ENCODE measurements around the gene EFNB1.
"Not testable (repeated sequence)": the region's sequence is repeated elsewhere in the genome, so short reads cannot be mapped to it uniquely, and the experiment has no call there.

Gene EFNB1

DNA sequence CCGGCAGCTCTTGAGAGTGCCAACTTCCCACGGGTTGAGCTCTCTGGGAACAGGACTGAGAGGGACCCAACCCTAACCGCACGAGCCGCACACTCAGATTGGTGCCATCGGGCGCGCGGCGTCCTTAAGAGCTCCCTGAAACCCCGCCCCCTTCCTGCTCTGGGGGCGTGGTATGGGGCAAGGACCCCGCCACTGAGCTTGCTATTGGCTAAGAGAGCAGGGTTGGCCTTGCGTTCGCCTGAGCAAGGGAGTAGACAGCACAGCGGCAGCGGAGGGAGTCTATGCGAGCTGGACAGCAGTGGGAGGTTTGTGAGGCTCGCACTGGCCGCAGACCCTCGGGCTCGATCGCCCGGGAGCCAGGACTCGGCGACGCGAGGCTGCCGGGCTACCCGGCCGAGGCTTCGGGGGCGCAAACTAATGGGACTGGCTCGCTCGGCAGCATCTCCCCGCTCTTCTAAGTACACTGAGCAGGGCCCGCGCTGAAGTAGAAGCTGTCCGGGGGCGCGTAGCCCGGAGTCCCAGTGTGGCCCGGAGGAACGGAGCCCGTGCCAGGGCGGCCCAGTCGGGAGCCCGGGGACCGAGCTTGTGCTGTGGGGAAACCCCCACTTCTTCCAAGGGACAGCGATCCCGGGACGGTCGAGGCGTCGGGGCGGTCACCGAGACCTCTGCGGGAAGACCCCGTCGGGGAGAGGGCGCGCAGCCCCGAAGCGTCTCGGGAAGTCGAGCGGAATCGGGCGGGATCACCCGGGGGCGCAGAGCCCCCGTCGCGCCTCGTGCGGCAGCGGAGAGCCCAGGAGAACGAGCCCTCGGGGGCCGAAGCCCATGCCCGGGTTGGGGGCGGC, at the start of gene EFNB1:
EFNB1 (plus strand) TSS at position 282 of the 842 bp plus-strand sequence. CDS start 756 bp downstream, outside the sequence.
- peak; percentile 84 to 88 for DNase-seq

DNA sequence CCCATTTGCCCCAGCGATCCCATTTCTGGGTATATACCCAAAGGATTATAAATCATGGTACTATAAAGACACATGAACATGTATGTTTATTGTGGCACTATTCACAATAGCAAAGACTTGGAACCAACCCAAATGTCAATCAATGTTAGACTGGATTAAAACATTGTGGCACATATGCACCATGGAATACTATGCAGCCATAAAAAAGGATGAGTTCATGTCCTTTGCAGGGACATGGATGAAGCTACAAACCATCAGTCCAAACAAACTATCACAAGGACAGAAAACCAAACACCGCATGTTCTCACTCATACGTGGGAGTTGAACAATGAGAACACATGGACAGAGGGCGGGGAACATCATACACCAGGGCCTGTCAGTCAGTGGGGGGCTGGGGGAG, 47.5 kb upstream of the EFNB1 start:
- DNase-seq = not testable (repeated sequence)

DNA sequence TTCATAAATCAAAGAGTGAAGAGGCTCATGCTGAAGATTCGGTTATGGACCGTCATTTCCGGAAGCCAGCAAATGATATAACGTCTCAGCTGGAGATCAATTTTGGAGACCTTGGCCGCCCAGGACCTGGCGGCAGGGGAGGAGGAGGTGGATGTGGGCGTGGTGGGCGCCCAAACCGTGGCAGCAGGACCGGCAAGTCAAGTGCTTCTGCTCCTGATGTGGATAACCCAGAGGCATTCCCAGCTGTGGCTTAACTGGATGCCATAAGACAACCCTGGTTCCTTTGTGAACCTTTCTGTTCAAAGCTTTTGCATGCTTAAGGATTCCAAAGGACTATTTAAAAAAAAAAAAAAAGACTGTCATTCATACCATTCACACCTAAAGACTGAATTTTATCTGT, 44.0 kb upstream of the EFNB1 start:
- no peak for DNase-seq

DNA sequence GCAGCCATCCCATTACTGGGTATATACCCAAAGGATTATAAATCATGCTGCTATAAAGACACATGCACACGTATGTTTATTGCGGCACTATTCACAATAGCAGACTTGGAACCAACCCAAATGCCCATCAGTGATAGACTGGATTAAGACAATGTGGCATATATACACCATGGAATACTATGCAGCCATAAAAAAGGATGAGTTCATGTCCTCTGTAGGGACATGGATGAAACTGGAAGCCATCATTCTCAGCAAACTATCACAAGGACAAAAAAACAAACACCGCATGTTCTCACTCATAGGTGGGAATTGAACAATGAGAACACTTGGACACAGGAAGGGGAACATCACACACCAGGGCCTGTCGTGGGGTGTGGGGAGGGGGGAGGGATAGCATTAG, 42.2 kb upstream of the EFNB1 start:
- not testable (repeated sequence) for DNase-seq

DNA sequence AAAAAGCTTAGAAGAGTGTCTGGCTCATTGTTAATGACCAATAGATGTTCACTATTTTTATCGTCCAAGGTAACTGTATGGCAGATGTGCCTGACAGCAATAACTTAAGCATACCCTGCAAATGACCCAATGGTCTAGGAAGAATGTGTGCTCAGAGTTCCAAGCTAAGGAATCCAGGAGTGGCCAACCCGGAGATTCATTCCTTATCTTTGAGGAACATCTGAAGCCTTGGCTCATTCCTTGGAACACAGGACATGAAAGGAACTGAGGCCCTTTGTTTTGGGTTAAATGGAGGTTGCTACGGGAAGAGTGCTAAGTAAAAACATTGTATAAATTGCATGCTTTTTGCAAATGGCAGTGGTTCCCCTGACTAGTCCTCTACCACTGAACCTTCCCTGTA, 38.9 kb upstream of the EFNB1 start:
- DNase-seq = no peak

DNA sequence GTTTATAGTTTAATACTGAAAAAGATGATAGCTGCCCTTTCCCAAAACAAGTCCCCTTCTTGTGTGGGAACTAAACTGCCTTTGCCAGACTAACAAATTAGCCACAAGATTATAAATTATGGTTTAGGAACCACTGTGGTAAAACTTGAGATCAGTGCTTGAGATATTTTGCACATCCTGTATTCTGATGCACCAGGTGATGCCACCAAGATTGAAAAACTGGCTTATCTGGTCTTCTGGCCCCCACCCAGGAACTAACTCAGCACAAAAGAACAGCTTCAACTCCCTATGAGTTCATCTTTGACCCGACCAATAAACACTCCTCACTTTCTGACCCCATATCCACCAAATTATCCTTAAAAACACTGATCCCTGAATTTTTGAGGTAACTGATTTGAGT, 36.7 kb upstream of the EFNB1 start:
- DNase-seq = no peak

DNA sequence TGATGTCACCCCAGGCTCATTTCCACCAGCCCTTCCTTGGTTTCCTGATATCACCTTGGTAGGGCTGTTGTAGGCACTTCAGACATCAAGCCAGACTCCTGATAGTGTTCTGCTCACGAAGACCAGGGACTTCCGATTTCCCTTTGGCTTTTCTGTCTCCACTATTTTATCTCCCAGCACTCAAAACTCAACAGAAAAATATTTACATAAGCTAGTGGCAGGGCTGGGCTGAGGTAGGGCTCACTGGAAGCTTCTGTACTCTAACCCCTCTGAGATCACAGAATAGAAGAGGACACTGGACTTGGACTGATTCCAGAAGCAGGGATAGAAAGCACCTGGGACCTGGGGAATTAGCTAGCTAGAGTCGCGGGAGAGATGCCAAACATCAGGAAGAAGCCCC, 34.4 kb upstream of the EFNB1 start:
- no peak for DNase-seq

DNA sequence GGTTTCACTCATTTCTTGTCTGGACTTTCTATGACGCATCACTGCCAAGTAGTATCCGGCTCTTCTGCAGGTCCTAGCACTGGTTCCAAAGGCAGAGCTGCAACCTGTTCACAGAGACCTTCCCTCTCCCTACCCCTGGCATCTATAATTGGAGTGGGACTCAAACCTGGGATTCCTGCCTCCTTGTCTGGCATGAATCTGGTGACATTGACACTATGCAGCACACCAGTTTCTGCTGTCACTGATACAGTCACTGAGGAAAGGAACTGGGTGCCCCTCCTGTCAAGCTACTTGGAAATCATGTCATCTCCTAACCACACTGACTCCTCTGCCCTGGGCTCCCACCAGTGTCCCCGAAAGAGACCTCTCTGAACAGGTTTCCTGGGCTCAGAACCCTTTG, 33.1 kb upstream of the EFNB1 start:
- no peak for DNase-seq

DNA sequence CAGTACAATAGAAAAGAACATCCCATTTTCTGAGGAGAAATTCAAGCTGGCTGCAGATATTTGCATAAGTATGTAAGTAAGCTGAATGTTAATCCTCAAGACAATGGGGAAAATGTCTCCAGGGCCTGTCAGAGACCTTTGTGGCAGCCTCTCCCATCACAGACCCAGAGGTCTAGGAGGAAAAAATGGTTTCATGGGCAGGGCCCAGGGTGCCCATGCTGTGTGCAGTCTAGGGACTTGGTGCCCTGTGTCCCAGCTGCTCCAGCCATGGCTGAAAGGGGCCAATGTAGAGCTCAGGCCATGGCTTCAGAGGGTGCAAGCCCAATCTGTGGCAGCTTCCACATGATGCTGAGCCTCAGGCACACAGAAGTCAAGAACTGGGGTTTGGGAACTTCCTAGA, 30.4 kb upstream of the EFNB1 start:
- not testable (repeated sequence) for DNase-seq

DNA sequence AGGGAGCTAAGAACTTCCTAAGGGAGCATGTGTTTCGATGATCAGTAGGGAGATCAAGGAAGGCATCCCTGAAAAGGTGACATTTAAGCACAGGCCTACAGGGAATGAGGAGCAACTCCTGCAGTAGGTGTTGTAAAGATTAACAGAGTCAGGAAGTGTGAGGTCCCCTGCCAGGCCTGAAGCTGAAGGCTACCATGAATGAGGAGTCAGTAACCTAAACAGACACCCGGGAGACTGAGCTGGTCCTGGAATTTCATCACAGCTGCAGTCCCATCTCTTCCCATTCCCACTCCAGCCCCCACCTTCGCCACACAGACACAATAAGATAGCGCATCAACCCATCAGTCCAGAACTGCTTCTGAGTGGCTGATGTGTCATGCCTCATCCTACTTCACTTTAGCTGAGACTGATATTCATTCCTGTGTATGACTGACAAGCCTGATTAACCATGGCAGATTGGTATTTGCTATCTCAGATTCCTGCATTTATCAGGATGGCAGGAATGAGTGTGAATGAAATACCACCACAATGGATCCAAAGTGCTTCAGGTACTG, 27.0 kb upstream of the EFNB1 start:
- no peak for DNase-seq

DNA sequence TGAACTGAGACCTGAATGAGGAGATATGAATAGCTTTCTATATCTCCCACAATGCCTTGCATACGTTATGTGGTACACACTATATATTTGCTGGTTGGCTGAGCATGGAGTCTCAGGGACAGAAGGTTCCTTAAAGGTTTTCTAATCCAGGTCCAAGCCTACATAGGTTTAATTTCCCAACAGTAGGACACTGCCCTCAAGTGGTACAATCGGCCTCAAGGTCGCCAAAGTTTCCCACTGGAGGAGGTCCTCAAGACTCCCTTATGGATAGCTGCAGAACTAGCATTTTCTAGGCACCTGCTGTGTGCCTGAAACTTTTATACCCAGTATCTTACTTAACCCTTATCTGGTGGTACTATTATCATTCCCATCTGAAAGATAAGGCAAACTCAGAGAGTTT, 21.0 kb upstream of the EFNB1 start:
- DNase-seq = peak; percentile 4 to 7

DNA sequence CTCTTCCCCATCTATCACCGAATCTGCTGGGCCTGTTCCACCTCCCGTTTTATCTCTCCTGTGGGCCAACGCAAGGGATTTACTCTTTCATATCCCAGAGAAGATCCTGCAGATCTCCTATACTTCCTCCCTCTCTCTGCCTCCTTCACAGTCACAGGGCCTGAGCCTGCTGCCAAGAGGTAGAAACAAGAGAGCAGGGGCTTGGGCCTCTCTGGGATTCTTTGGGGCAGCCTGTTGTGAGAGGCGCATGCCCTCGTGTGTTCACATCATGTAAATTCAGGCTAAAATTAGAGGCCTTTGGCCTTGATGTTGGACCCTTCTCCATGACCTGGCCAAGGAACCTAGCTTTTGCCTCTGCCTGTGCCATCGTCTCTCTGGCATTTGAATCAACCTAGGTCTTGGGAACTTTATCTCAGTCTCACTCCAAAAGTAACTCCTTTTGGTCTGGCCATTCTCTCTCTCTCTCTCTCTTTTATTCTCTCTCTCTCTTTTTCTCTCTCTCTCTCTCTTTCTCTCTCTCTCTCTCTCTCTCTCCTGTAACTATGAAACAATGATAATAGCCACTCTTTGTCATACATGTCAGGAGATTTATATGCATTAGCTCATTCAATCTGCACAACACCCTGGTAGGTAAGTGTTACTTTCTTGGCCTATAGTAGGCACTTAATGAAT, 20.0 kb upstream of the EFNB1 start:
- no peak for DNase-seq

DNA sequence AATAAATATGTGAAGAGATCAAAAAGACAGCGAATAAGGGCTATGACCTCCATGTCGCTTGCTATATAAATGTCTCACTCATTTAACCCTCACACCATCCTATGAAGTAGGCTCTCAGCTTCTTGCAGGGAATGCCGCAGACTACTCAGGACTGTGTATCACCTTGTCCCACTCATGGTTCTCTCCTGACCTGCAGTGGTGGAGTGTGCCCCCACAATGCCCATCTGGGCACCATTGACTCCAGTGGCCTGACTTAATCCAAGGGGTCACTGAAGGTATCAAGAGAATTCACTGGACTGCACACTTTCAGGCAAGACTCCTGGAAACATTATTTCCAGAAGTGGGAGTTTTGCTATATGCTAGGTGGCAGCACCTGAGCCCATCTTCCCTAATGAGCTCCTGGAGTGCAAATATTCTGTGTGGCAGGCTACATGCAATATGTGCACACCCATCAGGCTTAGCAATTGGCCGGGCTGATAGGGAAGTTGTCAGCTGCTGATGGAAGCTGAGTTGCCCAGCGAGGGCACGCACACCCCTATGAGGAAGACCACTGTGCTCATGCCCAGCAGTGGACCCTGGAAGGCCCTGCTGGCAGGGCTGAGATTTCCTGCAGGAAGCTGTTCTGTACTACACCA, 8.2 kb upstream of the EFNB1 start:
- DNase-seq = no peak

DNA sequence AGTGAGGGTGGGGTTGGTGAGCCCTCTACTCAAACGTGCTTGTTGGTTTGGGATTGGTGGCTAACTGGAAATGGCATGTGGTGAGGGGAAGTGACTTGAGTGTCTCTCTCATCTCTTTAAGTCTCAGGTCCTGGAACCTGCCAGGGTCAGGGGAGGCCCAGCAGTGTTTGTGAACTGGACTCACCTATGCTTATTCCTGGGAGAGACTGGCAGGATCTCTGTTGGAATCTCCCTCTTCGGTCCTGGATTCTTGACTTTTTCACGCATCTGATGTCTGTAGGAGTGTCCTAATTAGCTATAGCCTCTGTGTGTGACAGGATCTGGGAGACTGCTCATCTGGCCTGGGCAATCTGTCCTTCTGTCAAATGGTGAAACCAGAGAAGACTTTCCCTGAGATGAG, 7.2 kb upstream of the EFNB1 start:
- no peak for DNase-seq

DNA sequence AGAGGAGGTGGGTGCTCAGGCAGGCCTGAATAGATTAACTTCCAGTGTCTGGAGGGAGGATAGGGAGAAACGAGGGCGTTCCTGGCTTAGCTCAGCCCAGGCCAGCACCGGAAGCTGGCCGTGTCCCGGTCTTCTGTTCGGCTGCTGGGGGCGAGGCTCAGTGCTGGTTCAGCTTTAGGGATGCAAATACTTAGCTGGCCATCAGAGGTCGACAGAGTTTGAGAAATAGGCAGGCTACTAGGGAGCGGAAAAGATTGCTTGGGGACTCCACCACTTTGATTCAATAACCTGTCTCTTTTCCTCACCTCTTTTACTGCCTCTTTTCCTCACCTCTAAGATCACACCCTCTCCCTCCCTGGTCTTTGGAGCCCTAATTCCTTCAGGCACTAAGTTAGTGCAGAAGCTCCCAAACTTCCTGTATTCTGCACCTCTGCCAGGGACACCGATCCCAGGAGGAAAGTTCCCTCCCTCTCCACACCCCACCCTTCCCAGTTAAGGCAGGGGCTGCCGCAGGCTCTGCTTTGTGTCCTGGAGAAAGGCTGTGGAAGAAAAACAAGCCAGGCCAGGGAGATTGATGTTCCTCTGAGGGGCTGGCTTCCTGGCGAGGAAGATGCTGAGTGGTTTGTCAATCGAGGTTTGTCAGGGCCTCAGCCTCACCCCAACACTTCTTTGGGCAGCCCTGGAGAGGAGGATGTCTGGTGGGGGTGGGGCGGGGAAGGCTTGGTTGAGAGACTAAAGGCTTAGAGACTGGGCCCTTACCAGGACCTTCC, 6.0 kb upstream of the EFNB1 start:
- DNase-seq = peak; percentile 1 to 23

DNA sequence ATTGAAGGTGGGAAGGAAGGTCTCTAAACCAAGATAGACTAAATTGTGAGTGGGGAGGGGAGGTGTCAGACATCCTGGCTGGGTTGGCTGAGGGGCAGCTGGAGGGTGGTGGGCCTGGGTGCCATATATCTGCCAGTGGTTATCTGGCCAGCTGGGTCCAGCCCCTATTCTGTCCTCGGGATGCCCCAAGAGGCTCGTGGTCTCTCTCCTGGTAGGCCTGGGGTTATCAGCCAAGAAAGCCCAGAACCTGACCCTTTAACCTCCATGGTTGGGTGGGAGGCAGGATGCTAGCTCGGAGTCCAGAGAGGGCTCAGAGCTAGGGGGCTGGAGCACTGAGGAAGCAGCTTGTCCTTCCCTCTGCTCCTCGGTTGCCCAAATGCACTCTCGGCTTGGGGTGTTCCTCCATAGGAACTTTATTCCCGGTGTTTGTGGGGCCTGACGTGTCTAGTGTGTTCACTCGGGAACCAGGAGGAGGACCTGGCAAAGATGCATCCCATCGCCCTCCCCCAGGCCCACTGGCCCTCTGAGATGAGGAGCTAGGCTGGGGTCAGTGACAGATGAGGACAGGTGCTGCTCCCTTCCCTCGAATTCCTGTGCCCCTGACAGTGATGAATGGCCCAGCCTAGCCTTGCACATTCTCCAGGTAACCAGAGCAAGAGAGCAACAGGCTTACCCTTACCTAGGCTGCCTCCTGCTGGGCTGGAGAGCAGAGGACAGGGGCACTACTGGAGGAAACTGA, 5.2 kb upstream of the EFNB1 start:
- DNase-seq = no peak

DNA sequence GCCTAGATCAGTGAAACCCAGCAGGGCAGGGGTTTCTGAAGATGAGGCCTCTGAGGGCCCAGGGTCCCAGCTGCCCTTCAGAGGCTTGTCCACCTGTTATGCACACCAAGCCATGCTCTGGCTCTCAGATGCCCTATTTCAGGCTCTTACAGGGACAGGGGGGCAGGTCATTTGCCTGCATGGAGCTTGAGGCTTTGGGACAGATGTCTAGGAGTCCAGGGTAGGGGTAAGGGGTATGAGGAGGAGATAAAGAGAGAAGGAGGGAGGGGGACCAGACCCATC, 4.7 kb upstream of the EFNB1 start:
- DNase-seq = no peak

DNA sequence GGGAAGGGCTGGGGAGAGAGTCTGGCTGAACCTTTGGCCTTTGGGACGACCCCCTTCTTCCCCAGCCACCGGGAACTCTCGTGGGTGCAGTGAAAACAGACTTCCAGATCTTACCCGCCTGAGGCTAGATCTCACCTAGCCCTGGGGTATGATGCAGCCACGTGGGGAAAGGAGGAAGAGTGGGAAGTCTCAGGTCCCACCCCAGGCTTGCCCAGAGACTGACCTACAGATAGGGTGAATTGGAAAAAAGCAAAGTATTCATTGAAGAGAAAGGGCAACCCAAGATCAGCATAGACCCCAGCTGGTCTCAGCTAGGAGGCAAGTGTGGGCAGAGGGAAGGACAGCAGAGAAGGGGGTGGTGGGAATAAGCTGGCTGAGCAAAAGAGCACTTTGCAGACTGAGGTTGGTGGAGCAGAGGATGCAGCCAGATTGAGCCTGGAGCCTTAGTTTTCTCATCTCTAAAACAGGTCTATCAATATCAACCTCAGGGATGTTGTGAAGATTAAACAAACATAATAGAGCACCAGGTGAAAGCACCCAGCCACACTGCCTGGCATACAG, 4.2 kb upstream of the EFNB1 start:
- DNase-seq = no peak

DNA sequence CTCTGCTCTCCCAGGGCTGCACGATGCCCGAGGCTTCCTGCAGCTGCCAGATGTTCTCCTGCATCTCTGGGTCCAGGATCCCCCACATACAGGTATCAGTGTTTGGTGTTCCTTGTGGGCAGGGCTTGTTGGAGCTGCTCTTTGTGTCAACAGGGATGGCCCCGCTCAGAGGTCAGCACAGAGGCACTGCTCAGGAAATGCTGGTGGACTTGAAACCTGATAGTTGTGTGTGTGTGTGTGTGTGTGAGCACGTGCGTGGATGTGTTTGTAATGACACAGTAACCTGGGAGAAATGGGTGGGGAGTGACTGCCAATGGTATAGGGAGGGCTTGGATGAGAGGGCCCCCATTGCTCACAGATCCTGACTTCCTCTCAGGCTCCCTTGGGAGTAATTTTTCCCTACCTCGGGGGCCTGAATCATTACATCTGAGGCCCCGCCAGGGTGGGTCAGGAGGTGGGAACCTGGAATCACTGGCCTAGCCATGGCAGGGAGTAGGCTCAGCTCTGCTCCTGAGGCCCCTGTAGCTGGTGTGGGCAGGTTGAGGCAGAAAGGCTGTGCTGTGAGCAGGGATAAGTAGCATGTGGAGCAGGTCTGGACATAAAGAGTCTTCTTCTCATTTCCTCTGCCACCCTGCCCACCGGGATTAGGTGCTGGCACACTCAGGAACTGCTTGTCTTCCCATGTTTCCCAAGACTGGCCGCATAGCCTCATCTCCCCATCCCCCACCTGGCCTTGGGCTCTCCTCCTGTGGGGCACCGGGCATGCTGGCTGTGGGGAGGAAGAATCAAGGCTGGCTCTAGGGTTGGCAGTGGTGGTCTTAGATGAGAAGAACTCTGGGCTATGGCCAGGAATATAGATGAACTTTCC, 2.5 kb upstream of the EFNB1 start:
- DNase-seq = no peak

DNA sequence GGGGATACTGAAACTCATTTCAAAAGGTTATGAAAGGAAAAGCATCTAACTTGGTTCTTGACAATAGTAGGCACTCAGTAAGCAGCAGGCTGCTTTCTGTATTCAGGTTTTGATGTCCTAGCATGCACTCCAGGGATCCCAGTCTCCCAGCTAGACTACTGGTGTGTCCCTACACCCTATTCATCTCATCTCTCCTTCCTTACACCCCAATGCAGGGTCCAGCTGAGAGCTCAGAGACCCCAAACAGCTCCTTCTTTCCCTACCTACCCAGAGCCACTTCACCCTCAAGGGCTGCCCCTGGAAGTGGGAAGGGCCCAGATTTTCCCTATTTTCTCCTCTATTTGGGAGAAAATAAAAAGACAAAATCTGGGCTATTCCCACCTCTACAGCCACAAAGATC, 1.6 kb upstream of the EFNB1 start:
- no peak for DNase-seq

Measured in SW 1271 (cell line).